NCI-H345 treated with DMSO at 0.1 percent for 48 hours (cell line): ENCODE data around the gene ACKR3.

Experiments used
- DNase-seq: peaks from one replicate; lab custom pipeline; 2025; ENCODE audit not compliant: unreplicated experiment; lab: John Stamatoyannopoulos, UW

The ACKR3 gene

GRCh38 chr2:236549165-236549564 is 20.5 kb upstream of the ACKR3 start:
- DNase-seq, result no peak

GRCh38 chr2:236550290-236550689 is 19.3 kb upstream of the ACKR3 start:
- DNase-seq, result no peak

- DNase-seq, result no peak
Measured at GRCh38 chr2:236550701-236551465, 18.7 kb upstream of the ACKR3 start.

GRCh38 chr2:236551471-236552211 is 18.0 kb upstream of the ACKR3 start:
- no peak for DNase-seq

GRCh38 chr2:236552212-236552542 is 17.4 kb upstream of the ACKR3 start:
- no peak for DNase-seq

- DNase-seq, result no peak
Measured at GRCh38 chr2:236552581-236553363, 16.9 kb upstream of the ACKR3 start.

- no peak for DNase-seq
Measured at GRCh38 chr2:236553522-236553921, 16.1 kb upstream of the ACKR3 start.

GRCh38 chr2:236554629-236555282 is 14.9 kb upstream of the ACKR3 start:
- DNase-seq, result no peak

- no peak for DNase-seq
Measured at GRCh38 chr2:236555481-236555880, 14.1 kb upstream of the ACKR3 start.

- no peak for DNase-seq
Measured at GRCh38 chr2:236557306-236558030, 12.2 kb upstream of the ACKR3 start.

GRCh38 chr2:236558036-236558435 is 11.6 kb upstream of the ACKR3 start:
- no peak for DNase-seq

- no peak for DNase-seq
Measured at GRCh38 chr2:236558993-236559978, 10.3 kb upstream of the ACKR3 start.

- DNase-seq, result no peak
Measured at GRCh38 chr2:236561874-236562273, 7.8 kb upstream of the ACKR3 start.

GRCh38 chr2:236562434-236562833 is 7.2 kb upstream of the ACKR3 start:
- DNase-seq, result no peak

- no peak for DNase-seq
Measured at GRCh38 chr2:236563953-236564352, 5.7 kb upstream of the ACKR3 start.

GRCh38 chr2:236565212-236565611 is 4.4 kb upstream of the ACKR3 start:
- no peak for DNase-seq

GRCh38 chr2:236565879-236566402 is 3.7 kb upstream of the ACKR3 start:
- DNase-seq, result no peak

GRCh38 chr2:236566596-236566995 is 3.0 kb upstream of the ACKR3 start:
- no peak for DNase-seq
